PC-3 (cell line): ENCODE data around the gene CBFA2T3.

Experiments
- EZH2 ChIP-seq: fragments of 300-600 bp; sonication (generic); IDR thresholded peaks from one replicate; pipeline ENCODE4 v1.6.1; 2017; ENCODE audit warnings: antibody characterized with exemption, mild to moderate bottlenecking, low read length; ENCODE audit not compliant: unreplicated experiment
- EZH2phosphoT487 ChIP-seq: fragments of 300-600 bp; sonication (generic); IDR thresholded peaks from 2 replicates; pipeline ENCODE4 v1.6.1; 2018; ENCODE audit warnings: mild to moderate bottlenecking, antibody characterized with exemption, low read length, borderline replicate concordance
- TF ChIP-seq, protein P1 (sequence below): fragments of 300-600 bp; sonication (generic); conservative IDR thresholded peaks from 2 replicates; pipeline ENCODE4 v1.5.1; 2017; ENCODE audit warnings: antibody characterized with exemption, low read depth, mild to moderate bottlenecking, low read length

DNA sequence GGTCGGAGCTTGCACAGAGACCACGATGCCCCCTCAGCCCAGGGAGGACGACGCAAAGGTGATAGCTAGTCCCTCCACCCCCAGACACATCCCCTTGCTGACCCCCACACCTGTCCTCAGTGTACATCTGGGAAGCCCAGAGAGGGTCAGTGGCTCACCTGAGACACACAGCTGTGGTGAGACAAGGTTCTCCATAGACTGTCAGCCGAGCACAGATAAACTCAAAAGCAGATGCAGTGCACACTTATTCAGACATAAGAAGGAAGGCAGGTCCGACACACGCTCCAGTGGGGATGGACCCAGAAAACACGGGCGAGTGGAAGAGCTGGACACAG lies 19.6 kb downstream of the CBFA2T3 start:
- TF ChIP-seq EZH2phosphoT487 (no peak), EZH2 (no peak)
- TF ChIP-seq, protein P1, sequence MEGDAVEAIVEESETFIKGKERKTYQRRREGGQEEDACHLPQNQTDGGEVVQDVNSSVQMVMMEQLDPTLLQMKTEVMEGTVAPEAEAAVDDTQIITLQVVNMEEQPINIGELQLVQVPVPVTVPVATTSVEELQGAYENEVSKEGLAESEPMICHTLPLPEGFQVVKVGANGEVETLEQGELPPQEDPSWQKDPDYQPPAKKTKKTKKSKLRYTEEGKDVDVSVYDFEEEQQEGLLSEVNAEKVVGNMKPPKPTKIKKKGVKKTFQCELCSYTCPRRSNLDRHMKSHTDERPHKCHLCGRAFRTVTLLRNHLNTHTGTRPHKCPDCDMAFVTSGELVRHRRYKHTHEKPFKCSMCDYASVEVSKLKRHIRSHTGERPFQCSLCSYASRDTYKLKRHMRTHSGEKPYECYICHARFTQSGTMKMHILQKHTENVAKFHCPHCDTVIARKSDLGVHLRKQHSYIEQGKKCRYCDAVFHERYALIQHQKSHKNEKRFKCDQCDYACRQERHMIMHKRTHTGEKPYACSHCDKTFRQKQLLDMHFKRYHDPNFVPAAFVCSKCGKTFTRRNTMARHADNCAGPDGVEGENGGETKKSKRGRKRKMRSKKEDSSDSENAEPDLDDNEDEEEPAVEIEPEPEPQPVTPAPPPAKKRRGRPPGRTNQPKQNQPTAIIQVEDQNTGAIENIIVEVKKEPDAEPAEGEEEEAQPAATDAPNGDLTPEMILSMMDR = no peak
